ENCODE data around the gene CNTNAP2.
"Not testable (repeated sequence)": the region's sequence is repeated elsewhere in the genome, so short reads cannot be mapped to it uniquely, and the experiment has no call there.

CNTNAP2 gene

DNA sequence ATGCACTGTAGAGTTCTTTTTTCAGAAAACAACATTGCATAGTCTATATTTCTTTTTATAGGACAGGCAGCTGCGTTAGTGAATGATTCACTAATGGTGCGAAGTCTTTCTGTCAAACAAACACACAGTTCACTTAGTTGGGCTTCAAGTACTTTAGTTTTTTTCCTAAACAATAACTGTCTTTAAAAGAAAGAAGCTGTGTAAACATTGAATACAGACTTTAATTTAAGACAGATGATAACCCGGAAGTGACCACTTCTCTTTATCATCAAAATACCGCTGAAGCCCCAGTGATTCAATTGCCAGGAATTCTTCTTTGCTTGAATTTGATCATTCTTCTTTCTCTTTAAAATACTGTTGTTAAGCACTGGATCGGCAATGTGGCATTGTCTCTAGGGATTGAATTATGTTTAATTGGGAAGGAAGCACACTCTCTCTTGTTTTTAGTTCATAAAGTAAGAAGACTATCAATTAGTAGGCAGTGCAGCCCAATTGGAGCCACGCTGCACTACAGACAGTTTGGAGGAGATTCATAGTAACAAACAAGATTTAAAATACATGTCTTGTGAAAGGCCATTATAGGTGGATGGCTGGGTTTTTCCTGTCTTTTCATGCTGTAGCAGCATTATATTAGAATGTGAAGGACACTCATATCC, 30.4 kb downstream of the CNTNAP2 start:
- TF ChIP-seq, protein P1, sequence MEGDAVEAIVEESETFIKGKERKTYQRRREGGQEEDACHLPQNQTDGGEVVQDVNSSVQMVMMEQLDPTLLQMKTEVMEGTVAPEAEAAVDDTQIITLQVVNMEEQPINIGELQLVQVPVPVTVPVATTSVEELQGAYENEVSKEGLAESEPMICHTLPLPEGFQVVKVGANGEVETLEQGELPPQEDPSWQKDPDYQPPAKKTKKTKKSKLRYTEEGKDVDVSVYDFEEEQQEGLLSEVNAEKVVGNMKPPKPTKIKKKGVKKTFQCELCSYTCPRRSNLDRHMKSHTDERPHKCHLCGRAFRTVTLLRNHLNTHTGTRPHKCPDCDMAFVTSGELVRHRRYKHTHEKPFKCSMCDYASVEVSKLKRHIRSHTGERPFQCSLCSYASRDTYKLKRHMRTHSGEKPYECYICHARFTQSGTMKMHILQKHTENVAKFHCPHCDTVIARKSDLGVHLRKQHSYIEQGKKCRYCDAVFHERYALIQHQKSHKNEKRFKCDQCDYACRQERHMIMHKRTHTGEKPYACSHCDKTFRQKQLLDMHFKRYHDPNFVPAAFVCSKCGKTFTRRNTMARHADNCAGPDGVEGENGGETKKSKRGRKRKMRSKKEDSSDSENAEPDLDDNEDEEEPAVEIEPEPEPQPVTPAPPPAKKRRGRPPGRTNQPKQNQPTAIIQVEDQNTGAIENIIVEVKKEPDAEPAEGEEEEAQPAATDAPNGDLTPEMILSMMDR (IDR thresholded peaks at IDR 0.05; ENCODE audit: low read depth, low read length), result no peak
- H3K4me3 ChIP-seq (ENCODE audit: low read depth, low read length), result no peak overlapping the region

DNA sequence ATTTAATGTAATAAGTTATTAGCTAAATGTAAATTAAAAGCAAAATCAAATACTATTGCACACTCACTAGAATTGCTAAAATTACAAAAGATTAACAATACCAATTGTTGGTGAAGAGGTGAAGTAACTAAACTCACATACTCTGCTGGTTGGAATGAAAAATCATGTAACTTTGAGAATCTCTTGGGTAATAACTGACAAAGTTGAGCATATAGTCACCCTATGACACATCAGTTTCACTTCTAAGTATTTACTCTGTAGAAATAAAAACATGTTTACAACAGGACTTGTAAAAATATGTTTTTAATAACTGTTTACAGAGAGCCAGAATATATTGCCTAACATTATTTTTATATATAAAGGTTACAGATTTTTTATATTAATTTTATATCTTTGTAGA, 33.6 kb downstream of the CNTNAP2 start:
- TF ChIP-seq, protein P1 (IDR thresholded peaks at IDR 0.05; ENCODE audit: low read depth, low read length), result no peak
- H3K4me3 ChIP-seq (ENCODE audit: low read depth, low read length), result no peak overlapping the region

- TF ChIP-seq, protein P1 (IDR thresholded peaks at IDR 0.05; ENCODE audit: low read depth, low read length), result no peak
- no peak overlapping the region for H3K4me3 ChIP-seq (ENCODE audit: low read depth, low read length)
Observed at GRCh38 chr7:146172112-146172511, 55.5 kb downstream of the CNTNAP2 start.

DNA sequence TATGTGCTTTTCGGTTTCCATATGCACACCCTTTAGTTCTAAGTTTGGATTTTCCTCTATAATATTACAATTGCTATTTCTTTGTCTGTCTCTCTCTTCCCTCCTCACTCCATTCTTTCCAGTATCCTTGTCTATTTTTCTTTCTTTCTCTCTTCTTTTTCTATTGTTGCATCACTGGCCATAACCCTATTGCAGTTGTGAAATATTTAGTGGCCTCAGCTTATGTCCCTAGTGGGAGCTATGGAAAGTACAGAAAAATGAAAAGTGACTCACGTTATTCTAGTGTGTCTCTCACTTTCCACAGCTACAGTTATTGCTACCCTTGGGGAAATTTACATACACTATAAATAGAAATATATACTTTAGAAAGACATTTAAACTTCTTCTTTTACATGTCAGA, 59.1 kb downstream of the CNTNAP2 start:
- no peak overlapping the region for H3K4me3 ChIP-seq (ENCODE audit: low read depth, low read length)
- TF ChIP-seq, protein P1 (IDR thresholded peaks at IDR 0.05; ENCODE audit: low read depth, low read length), result no peak

DNA sequence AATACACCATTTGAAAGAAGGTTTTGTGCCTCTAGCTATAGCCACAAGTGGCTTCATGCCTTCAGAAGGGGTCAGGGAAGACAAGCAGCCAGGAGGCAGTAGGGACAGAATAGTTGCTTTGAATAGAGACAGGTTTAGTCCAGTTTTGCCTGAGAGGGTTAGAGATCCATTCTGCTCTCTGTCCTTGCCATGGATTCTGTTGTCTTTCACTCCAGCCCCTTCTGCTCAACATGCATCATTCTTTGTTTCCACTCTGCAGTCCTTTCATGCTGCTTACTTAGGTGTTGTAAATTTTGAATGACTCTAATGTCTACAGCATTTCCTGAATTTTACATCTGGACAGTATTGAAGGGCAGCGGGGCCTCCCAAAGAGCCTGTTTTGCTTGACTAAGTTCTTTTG, 60.3 kb downstream of the CNTNAP2 start:
- TF ChIP-seq, protein P1 (IDR thresholded peaks at IDR 0.05; ENCODE audit: low read depth, low read length), result no peak
- H3K4me3 ChIP-seq (ENCODE audit: low read depth, low read length), result no peak overlapping the region

GRCh38 chr7:146177301-146177700, 60.7 kb downstream of the CNTNAP2 start:
- no peak overlapping the region for H3K4me3 ChIP-seq (ENCODE audit: low read depth, low read length)
- TF ChIP-seq, protein P1 (IDR thresholded peaks at IDR 0.05; ENCODE audit: low read depth, low read length), result no peak

- TF ChIP-seq, protein P1 (IDR thresholded peaks at IDR 0.05; ENCODE audit: low read depth, low read length), result no peak
- H3K4me3 ChIP-seq (ENCODE audit: low read depth, low read length), result no peak overlapping the region
Observed at GRCh38 chr7:146185844-146186243, 69.2 kb downstream of the CNTNAP2 start.

GRCh38 chr7:146191428-146191827, 74.8 kb downstream of the CNTNAP2 start:
- H3K4me3 ChIP-seq (ENCODE audit: low read depth, low read length), result not testable (repeated sequence)

Measured in WI38 (cell line).